HG03095 (cell line): Measurements from ENCODE around the gene REM2.

Experiments
- ATAC-seq: cut with Tn5 transposase; IDR thresholded peaks from one replicate; pipeline ENCODE4 v1.9.1; 2021; ENCODE audit warnings: moderate library complexity; ENCODE audit not compliant: unreplicated experiment

The REM2 gene

DNA sequence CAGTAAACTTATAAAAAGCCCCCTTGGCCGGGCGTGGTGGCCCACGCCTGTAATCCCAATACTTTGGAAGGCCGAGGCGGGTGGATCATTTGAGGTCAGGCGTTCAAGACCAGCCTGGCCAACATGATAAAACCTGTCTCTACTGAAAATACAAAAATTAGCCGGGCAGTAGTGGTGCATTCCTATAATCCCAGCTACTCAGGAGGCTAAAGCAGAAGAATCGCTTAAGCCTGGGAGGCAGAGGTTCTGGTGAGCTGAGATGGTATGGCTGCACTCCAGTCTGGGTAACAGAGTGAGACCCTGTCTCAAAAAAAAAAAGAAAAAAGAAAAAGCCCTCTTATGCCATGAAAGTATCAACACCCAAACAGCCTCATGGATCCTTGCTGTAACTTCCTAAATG lies 42.5 kb downstream of the REM2 start:
- no peak for ATAC-seq

DNA sequence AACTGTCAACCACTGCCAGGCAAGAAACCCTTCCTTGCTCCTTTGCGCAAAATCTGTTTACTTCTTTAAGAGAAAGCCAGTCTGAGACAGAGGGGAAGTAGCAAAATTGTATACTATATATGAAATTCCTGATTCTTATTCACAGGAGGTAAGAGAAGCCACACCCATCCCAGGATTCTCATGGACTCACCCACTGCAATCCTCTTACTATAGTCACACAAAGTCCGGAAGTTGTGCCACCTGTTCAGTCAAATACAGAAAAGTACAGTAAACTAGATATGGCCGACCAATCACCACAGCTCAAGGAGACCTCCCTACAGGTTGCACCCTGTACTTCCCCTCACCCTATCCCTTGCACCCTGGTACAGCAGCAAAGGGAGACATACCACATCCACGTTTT lies 43.3 kb downstream of the REM2 start:
- ATAC-seq = no peak

DNA sequence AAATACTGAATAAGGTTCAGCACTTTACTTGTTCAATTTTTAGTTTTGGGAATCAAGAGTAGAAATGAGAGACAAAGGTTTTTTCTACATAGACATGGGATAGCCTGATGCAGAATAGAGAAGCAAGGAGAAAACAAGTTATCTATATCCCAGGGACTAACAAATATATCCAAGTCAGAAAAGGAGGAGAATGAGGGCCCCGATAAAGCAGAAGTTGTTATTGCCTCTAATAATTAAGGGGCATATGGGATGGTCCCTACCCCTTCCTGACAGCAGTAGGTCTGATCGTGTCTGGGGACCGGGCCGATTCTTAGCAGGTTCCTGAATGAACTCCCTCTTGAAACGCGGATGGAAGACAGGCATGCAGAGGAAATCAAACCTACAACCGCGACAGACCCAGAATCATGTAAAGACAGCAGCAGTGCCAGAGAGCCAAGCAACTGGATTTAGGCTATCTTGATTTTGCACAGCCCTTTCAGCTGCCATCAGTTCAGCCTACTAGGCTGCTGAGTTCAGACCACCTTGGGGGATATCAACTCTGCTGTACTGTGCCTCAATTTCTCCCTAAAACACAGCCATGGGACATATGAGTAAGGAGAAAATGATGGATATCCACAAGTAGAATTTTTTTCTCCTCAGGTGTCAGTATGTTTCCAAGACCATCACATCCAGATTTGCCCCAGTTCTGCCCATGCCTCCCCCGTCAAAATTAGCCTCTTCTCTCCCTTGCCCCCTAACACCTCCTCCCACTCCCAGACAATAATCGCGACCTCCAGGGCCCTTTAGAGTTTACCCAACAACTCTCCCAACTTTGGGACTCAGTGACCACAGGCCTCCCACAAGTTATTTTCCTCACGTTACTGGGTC lies 45.4 kb downstream of the REM2 start:
- no peak for ATAC-seq

DNA sequence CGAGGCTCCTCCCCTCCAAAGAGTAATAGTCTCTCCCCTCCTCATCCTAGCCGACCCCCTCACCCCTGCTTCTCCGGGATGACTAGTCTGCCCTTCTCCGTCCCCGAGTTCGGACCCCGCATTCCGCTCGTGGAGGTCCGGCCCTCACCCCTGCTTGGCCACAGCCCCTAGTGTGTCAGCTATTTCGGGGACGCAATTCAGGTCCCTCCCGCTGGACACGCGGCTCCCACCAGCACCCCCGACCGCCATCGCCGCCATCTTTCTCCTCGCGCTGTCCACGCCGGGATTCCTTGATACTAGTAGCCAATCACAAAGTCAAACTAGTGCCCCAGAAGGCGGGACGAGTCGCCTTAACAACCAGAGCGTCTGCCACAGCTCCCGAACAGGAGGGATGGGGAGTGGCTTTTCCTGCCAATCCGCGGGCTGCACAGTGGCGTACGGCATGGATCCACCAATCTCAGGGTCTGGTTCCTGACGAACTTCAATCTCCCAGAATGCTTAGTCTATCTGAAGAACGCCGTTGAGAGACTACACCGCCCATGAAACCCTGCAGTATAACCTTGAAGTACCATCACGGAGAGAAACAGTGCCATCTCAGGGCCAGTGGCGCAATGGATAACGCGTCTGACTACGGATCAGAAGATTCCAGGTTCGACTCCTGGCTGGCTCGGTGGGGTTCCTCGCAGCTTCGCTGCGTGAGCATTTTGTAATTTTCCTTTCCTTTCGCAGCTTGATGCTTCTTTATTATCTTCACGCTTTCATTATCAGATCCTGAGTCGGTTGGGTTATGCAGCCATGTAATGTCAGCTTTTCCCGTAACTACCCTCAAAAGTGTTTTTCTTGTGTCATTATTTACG lies 46.3 kb downstream of the REM2 start, which contains the start of gene PRMT5:
TSS of gene PRMT5 (minus strand) at position 273 of the 857 bp plus-strand sequence. CDS start at position 258, 15 bp downstream.
- peak; percentile 88 for ATAC-seq

DNA sequence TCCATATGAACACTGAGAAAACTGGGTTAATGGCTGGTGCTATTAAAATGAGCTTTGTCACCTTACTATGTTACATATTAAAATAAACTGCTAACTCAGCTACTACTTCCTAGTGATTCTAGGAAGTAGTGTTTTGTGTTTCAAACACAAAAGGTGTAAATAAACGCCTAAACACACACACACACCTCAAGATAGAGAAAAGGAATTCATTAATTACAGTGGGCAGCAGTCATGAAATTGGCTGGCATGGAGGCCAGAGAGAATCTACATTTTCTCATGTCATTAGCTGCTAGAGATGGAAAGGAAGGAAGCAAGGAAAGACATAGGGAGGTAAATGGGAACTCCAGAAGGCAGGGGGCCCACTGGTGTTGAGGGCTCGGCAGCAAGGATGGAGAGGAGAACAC lies 46.9 kb downstream of the REM2 start:
- ATAC-seq = no peak

DNA sequence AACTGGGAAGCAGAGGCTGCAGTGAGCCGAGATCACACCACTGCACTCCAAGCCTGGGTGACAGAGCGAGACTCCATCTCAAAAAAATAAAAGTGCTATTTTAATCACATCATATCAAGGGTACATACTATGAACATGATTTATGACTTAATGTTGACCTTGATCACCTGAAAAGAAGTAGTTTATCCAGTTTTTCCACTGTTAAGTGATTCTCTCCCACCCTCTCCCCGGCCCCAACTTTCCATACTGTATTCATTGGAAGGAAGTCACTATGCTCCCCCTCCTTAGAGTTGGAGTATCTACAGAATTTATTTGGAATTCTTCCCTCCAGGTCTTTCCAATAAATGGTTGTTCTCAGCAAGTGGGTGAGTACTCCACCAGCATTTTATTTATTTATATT lies 49.1 kb downstream of the REM2 start:
- no peak for ATAC-seq

DNA sequence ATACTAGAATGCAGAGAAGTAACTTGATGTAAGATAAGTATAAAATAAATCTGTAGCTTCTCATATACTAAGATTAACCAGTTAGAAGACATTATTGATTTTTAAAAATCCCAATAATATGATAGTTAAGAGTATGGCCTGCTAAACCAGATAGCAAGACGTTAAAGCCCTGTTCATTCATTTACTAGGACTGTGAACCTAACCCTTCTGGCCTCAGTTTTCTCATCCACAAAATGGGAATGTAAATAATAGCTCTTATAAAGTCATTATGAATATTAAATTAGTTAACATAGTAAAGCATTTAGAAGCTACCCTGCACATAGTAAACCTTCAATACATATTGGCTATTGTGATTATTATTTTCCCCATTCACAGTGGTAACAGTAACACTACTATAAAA lies 52.1 kb downstream of the REM2 start:
- no peak for ATAC-seq
